Pancreas (tissue), 10 donors: Measurements from ENCODE around the gene OOEP. TPM values are rescaled to one million over a fixed set of nuclear protein-coding genes. Genes with fewer than 3 reads are reported as not detected.
A peak's percentile ranks its signal among the peaks of the same experiment; 100 is the strongest.
"Not testable (repeated sequence)": the region's sequence is repeated elsewhere in the genome, so short reads cannot be mapped to it uniquely, and the experiment has no call there.

Experiments
- ATAC-seq, 4 donors: fragments of 200-7000 bp; cut with Tn5 transposase; one replicate each; pipeline versions ENCODE4 v1.8.0 to v1.9.1; 2020; ENCODE audit warnings: mild to moderate bottlenecking in 4 of 4, moderate library complexity in 4 of 4
- DNase-seq, 6 donors: peaks; one replicate each; pipeline ENCODE4 v3.0.0-alpha.2; 2020
- FAIRE-seq: peaks from 2 replicates; lab custom pipeline; 2012; peaks lifted over from hg19 to GRCh38; lab: Jason Lieb, UNC
- H3K27ac ChIP-seq, 4 donors: fragments of 200-600 bp; sonication (generic); 1 replicate in 3 of 4; 2 replicates in 1 of 4; pipeline versions ENCODE4 v1.5.0 to v1.8.0; 2020
- H3K27me3 ChIP-seq, 4 donors: fragments of 200-600 bp; one replicate each; pipeline ENCODE4 v1.8.0; 2021
- H3K36me3 ChIP-seq, 3 donors: fragments of 200-600 bp; sonication (generic) in 1 of 3; one replicate each; pipeline versions ENCODE4 v1.5.0 to v1.8.0; 2020 to 2021
- H3K4me1 ChIP-seq, 3 donors: fragments of 200-600 bp; one replicate each; pipeline ENCODE4 v1.8.0; 2021
- H3K4me3 ChIP-seq, 4 donors: fragments of 200-600 bp; sonication (generic) in 2 of 4; one replicate each; pipeline versions ENCODE4 v1.5.0 to v1.8.0; 2020 to 2021
- H3K9me3 ChIP-seq, 4 donors: fragments of 200-600 bp; one replicate each; pipeline ENCODE4 v1.8.0; 2021
- CTCF ChIP-seq, 4 donors: fragments of 200-600 bp; sonication (generic) in 3 of 4; IDR thresholded peaks; one replicate each; pipeline versions ENCODE4 v1.5.0 to v1.8.0; 2021; ENCODE audit warnings: antibody characterized with exemption in 4 of 4
- WGBS, 2 donors: extraction: QIAGEN DNeasy Blood & Tissue Kit; methylation state at CpG; one replicate each; pipeline ENCODE4 v1.1.7; 2013; 5-methylcytosine and 5-hydroxymethylcytosine counted together
- intact Hi-C, 3 donors: fragments of 100-400 bp; cut with DNase I; formaldehyde crosslinking; loops; one replicate each; pipeline versions ENCODE4 v1.11.1 to v1.14.2; 2022
- polyA plus RNA-seq, 2 donors: library from polyadenylated mRNA; stranded (reverse); fragments of 200-250 nt; gene quantifications; one replicate each; pipeline ENCODE4 v1.2.3, GENCODE V29; 2013
- total RNA-seq, 6 donors: library from RNA; stranded (reverse); fragmentation: NEBNext Ultra II Directional in 4 of 6; extraction: Animal tissue kit (Norgen Biotek cat#: 25700) in 4 of 6; gene quantifications; one replicate each; pipeline versions ENCODE4 v1.2.1 to v1.2.4, GENCODE V29; 2021 to 2023
- donor health status: healthy with polysubstance abuse.
- donor health status: DM: no; HTN: no; CAD: no; lungs with moderate emphysema.
- donor health status: DM: no; HTN: no; CAD: no.
- donor health status: control.
- donor health status: control.
- donor health status: Bipolar disorder and iron deficiency.
- donor health status: DM: yes; HTN: yes; CAD: no.
- donor health status: DM: no; HTN: no; CAD: no.
- donor health status: DM: no; HTN: no; CAD: no.
- donor health status: DM: yes; HTN: yes; CAD: no.

Gene OOEP
- total and polyA plus RNA-seq, 8 donors: 0.32 to 0.73 (median 0.45) TPM; not detected in 4

- Histone ChIP-seq H3K27me3 (no peaks in the 10 kb centered on the region), H3K4me1 (no peaks in the 10 kb centered on the region), H3K9me3 (no peaks in the 10 kb centered on the region), H3K27ac (no peak overlapping the region), H3K4me3 (no peak overlapping the region), H3K36me3 (no peaks in the 10 kb centered on the region)
- no peak for FAIRE-seq
- 93 to 94% methylated on average over 10 of the region's 10 CpGs for WGBS, 2 donors
- DNase-seq: no peak
- no peak for ATAC-seq
- no peak for TF ChIP-seq CTCF (IDR thresholded peaks at IDR 0.05)
- intact Hi-C loops: no loop called here
Measured at GRCh38 chr6:73395875-73396274, 26.2 kb upstream of the OOEP start.

GRCh38 chr6:73394577-73395354 is 25.1 kb upstream of the OOEP start, which contains the start of gene DDX43:
DDX43 (plus strand) TSS chr6:73394828; CDS start chr6:73394906, 78 bp downstream.
- WGBS, 2 donors: 53 to 66% methylated on average over 54 of the region's 54 CpGs
- Histone ChIP-seq H3K4me3 (peak within 1 kb of the TSS in 1 of 4 donors; percentile 3), H3K27me3 (no peaks in the 10 kb centered on the region), H3K27ac (peak within 1 kb of the TSS in 1 of 4 donors; percentile 71), H3K9me3 (no peaks in the 10 kb centered on the region), H3K36me3 (no peaks in the 10 kb centered on the region), H3K4me1 (no peaks in the 10 kb centered on the region)
- ATAC-seq (peak in 3 of 4 donors; percentile 79 to 87 (median 79)), DNase-seq (peak in 5 of 6 donors; percentile 62 to 77 (median 72)), FAIRE-seq (no peak)
- no peak for TF ChIP-seq CTCF (IDR thresholded peaks at IDR 0.05)
- intact Hi-C loops: no loop called here

- intact Hi-C loops: no loop called here
- Histone ChIP-seq H3K36me3 (no peaks in the 10 kb centered on the region), H3K9me3 (no peaks in the 10 kb centered on the region), H3K27me3 (no peaks in the 10 kb centered on the region), H3K27ac (no peak overlapping the region), H3K4me1 (no peaks in the 10 kb centered on the region), H3K4me3 (no peak overlapping the region)
- no peak for TF ChIP-seq CTCF (IDR thresholded peaks at IDR 0.05)
- 83 to 95% methylated on average over 3 of the region's 3 CpGs for WGBS, 2 donors
- FAIRE-seq (no peak), ATAC-seq (no peak), DNase-seq (no peak)
Measured at GRCh38 chr6:73393278-73393677, 23.6 kb upstream of the OOEP start.

- H3K9me3 ChIP-seq, H3K36me3 ChIP-seq, DNase-seq, ATAC-seq, H3K27me3 ChIP-seq, H3K4me3 ChIP-seq, H3K27ac ChIP-seq, FAIRE-seq, intact Hi-C loops, H3K4me1 ChIP-seq: not testable (repeated sequence)
- 46 to 55% methylated on average over 4 of the region's 4 CpGs for WGBS, 2 donors
Measured at GRCh38 chr6:73392188-73392587, 22.5 kb upstream of the OOEP start.

GRCh38 chr6:73391675-73392074 is 22.0 kb upstream of the OOEP start:
- ATAC-seq (no peak), DNase-seq (no peak), FAIRE-seq (no peak)
- Histone ChIP-seq H3K27me3 (no peaks in the 10 kb centered on the region), H3K36me3 (no peaks in the 10 kb centered on the region), H3K4me1 (no peaks in the 10 kb centered on the region), H3K4me3 (no peak overlapping the region), H3K27ac (no peak overlapping the region), H3K9me3 (no peaks in the 10 kb centered on the region)
- 84 to 90% methylated on average over 2 of the region's 2 CpGs for WGBS, 2 donors
- TF ChIP-seq CTCF (IDR thresholded peaks at IDR 0.05): no peak
- intact Hi-C loops: no loop called here
